Activated T-cell treated with anti-CD3 and anti-CD28 coated beads, Interleukin-2, amount 50 U/mL, for 24 hours (primary cell): ENCODE measurements around the gene ANK3.

ENCODE experiments used
- DNase-seq: peaks from one replicate; pipeline ENCODE4 v3.0.0-alpha.2; 2020
- H3K27ac Mint-ChIP-seq: 2 replicates; pipeline ENCODE4 v1.8.0; 2020; ENCODE audit warnings: mild to moderate bottlenecking, mixed read lengths
- H3K27me3 Mint-ChIP-seq: 2 replicates; pipeline ENCODE4 v1.8.0; 2020; ENCODE audit warnings: mixed read lengths
- H3K36me3 Mint-ChIP-seq: 2 replicates; pipeline ENCODE4 v1.8.0; 2020; ENCODE audit warnings: low read depth, mixed read lengths
- H3K4me1 Mint-ChIP-seq: 2 replicates; pipeline ENCODE4 v1.8.0; 2020; ENCODE audit warnings: low read depth, mixed read lengths
- H3K4me3 Mint-ChIP-seq: 2 replicates; pipeline ENCODE4 v1.8.0; 2020; ENCODE audit warnings: mild to moderate bottlenecking, moderate library complexity, mixed read lengths
- H3K9me3 Mint-ChIP-seq: 2 replicates; pipeline ENCODE4 v1.8.0; 2020; ENCODE audit warnings: mixed read lengths

ANK3 gene

GRCh38 chr10:60420991-60421894 lies 31.6 kb upstream of the ANK3 start:
- no peak for DNase-seq
- peaks cover 23% of the 10 kb centered on the region for H3K4me1 Mint-ChIP-seq
- no peak overlapping the region for H3K27ac Mint-ChIP-seq
- no peaks in the 10 kb centered on the region for H3K36me3 Mint-ChIP-seq
- no peaks in the 10 kb centered on the region for H3K9me3 Mint-ChIP-seq
- H3K27me3 Mint-ChIP-seq = no peaks in the 10 kb centered on the region
- no peak overlapping the region for H3K4me3 Mint-ChIP-seq

GRCh38 chr10:60419249-60419648 lies 29.6 kb upstream of the ANK3 start:
- DNase-seq = no peak
- H3K4me3 Mint-ChIP-seq = no peak overlapping the region
- peaks cover 5% of the 10 kb centered on the region for H3K36me3 Mint-ChIP-seq
- H3K27me3 Mint-ChIP-seq = no peaks in the 10 kb centered on the region
- H3K27ac Mint-ChIP-seq = no peak overlapping the region
- H3K4me1 Mint-ChIP-seq = peaks cover 22% of the 10 kb centered on the region
- H3K9me3 Mint-ChIP-seq = no peaks in the 10 kb centered on the region

GRCh38 chr10:60417901-60418300 lies 28.2 kb upstream of the ANK3 start:
- DNase-seq = no peak
- no peaks in the 10 kb centered on the region for H3K9me3 Mint-ChIP-seq
- H3K4me1 Mint-ChIP-seq = peaks cover 21% of the 10 kb centered on the region
- H3K27ac Mint-ChIP-seq = no peak overlapping the region
- H3K27me3 Mint-ChIP-seq = no peaks in the 10 kb centered on the region
- peaks cover 7% of the 10 kb centered on the region for H3K36me3 Mint-ChIP-seq
- no peak overlapping the region for H3K4me3 Mint-ChIP-seq

- no peaks in the 10 kb centered on the region for H3K27me3 Mint-ChIP-seq
- no peak overlapping the region for H3K4me3 Mint-ChIP-seq
- H3K36me3 Mint-ChIP-seq = peaks cover 7% of the 10 kb centered on the region
- no peaks in the 10 kb centered on the region for H3K9me3 Mint-ChIP-seq
- H3K4me1 Mint-ChIP-seq = peaks cover 21% of the 10 kb centered on the region
- no peak for DNase-seq
- H3K27ac Mint-ChIP-seq = no peak overlapping the region
Observed at GRCh38 chr10:60417024-60417423, 27.3 kb upstream of the ANK3 start.

GRCh38 chr10:60414877-60415585 lies 25.4 kb upstream of the ANK3 start:
- Mint-ChIP-seq H3K4me1 (peaks cover 21% of the 10 kb centered on the region), H3K27me3 (no peaks in the 10 kb centered on the region), H3K27ac (no peak overlapping the region), H3K36me3 (peaks cover 13% of the 10 kb centered on the region), H3K9me3 (no peaks in the 10 kb centered on the region), H3K4me3 (no peak overlapping the region)
- DNase-seq = no peak

DNA sequence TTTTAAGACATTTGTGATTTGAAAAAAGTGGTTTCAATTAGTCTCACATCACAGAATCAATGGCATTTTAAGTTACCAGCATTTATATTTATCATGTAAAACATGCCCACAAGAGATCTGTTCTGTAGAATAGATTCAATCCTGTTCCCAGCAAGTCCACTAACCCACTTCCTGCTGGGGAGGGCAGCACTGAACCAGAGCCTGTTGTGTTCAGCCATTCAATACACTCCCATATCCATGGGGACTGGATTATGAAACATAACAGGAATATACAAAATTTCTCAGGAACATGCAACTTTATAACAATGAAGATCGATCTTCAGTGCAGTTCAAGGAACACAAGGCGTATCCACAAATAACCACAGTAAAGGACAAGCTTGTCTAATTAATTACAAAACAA lies 24.4 kb upstream of the ANK3 start:
- Mint-ChIP-seq H3K36me3 (peaks cover 13% of the 10 kb centered on the region), H3K27ac (no peak overlapping the region)

GRCh38 chr10:60413306-60414012 lies 23.8 kb upstream of the ANK3 start:
- H3K4me1 Mint-ChIP-seq = peaks cover 17% of the 10 kb centered on the region
- no peak for DNase-seq
- no peak overlapping the region for H3K27ac Mint-ChIP-seq
- no peak overlapping the region for H3K4me3 Mint-ChIP-seq
- H3K36me3 Mint-ChIP-seq = peaks cover 13% of the 10 kb centered on the region
- no peaks in the 10 kb centered on the region for H3K9me3 Mint-ChIP-seq
- H3K27me3 Mint-ChIP-seq = no peaks in the 10 kb centered on the region

More for the DNA sequence above, 24.4 kb upstream of the ANK3 start:
- no peak overlapping the region for H3K4me3 Mint-ChIP-seq
- H3K27me3 Mint-ChIP-seq = no peaks in the 10 kb centered on the region
- DNase-seq = no peak
- H3K4me1 Mint-ChIP-seq = peaks cover 17% of the 10 kb centered on the region
- no peaks in the 10 kb centered on the region for H3K9me3 Mint-ChIP-seq

DNA sequence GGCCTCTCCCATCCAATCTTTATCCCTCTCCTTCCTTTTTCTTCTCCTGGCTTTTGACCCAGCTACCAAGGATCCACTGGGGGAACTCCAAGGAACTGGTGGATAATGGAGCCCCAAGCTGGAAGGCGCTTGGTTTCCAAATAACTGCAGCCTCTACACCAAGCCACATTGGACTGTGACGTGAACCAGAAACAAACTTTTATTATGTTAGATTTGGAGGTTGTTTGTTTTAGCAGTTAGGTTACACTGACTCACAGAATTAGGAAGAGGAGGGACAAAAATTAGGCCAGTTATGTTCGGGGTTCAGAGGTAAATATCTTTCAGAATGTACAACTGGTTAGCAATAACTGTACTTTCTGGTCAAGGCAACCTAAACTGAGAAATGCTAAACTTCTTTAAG lies 21.3 kb upstream of the ANK3 start:
- no peak overlapping the region for H3K27ac Mint-ChIP-seq
- H3K27me3 Mint-ChIP-seq = no peaks in the 10 kb centered on the region
- H3K4me3 Mint-ChIP-seq = no peak overlapping the region
- H3K9me3 Mint-ChIP-seq = no peaks in the 10 kb centered on the region
- DNase-seq = no peak
- H3K4me1 Mint-ChIP-seq = peaks cover 9% of the 10 kb centered on the region
- peaks cover 13% of the 10 kb centered on the region for H3K36me3 Mint-ChIP-seq

GRCh38 chr10:60409202-60409601 lies 19.5 kb upstream of the ANK3 start:
- peaks cover 11% of the 10 kb centered on the region for H3K36me3 Mint-ChIP-seq

DNA sequence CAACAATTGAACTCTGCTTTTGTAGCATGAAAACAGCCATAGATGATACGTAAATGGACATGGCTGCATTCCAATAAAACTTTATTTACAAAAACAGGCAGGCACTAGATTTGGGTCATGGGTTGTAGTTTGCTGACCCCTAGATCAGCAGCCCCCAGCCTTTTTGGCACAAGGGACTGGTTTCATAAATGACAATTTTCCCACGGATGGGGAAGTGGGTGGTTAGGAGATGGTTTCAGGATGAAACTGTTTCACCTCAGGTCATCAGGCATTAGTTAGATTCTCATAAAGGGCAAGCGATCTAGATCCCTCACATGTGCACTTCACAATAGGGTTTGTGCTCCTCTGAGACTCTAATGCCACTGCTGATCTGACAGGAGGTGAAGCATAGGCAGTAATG lies 16.5 kb upstream of the ANK3 start:
- peaks cover 5% of the 10 kb centered on the region for H3K4me1 Mint-ChIP-seq
- H3K9me3 Mint-ChIP-seq = no peaks in the 10 kb centered on the region
- H3K27ac Mint-ChIP-seq = no peak overlapping the region
- H3K36me3 Mint-ChIP-seq = peaks cover 10% of the 10 kb centered on the region
- H3K27me3 Mint-ChIP-seq = no peaks in the 10 kb centered on the region
- no peak for DNase-seq
- H3K4me3 Mint-ChIP-seq = no peak overlapping the region

More at GRCh38 chr10:60409202-60409601, 19.5 kb upstream of the ANK3 start:
- Mint-ChIP-seq H3K4me3 (no peak overlapping the region), H3K4me1 (peaks cover 6% of the 10 kb centered on the region), H3K27ac (no peak overlapping the region), H3K27me3 (no peaks in the 10 kb centered on the region), H3K9me3 (no peaks in the 10 kb centered on the region)
- DNase-seq = no peak

DNA sequence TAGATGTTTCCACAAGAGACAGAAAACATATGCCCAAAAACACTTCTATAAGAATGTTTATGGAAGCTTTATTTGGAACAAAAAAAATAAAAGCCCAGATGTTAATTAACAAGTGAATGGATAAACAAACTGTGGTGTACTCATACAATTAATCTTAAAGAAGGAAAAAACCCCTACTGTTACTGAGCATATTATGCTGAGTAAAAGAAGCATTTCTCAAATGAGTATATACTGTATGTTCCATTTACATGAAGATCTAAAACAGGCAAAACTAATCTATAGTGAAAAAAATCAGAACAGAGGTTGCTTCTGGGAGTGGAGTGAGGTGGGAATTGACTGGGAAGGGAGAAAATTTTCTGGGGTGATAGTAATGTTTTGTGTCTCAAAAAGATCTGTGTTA lies 15.5 kb upstream of the ANK3 start:
- Mint-ChIP-seq H3K27ac (no peak overlapping the region), H3K27me3 (no peaks in the 10 kb centered on the region), H3K36me3 (peaks cover 4% of the 10 kb centered on the region), H3K9me3 (no peaks in the 10 kb centered on the region), H3K4me3 (no peak overlapping the region), H3K4me1 (peaks cover 9% of the 10 kb centered on the region)
- DNase-seq = no peak

DNA sequence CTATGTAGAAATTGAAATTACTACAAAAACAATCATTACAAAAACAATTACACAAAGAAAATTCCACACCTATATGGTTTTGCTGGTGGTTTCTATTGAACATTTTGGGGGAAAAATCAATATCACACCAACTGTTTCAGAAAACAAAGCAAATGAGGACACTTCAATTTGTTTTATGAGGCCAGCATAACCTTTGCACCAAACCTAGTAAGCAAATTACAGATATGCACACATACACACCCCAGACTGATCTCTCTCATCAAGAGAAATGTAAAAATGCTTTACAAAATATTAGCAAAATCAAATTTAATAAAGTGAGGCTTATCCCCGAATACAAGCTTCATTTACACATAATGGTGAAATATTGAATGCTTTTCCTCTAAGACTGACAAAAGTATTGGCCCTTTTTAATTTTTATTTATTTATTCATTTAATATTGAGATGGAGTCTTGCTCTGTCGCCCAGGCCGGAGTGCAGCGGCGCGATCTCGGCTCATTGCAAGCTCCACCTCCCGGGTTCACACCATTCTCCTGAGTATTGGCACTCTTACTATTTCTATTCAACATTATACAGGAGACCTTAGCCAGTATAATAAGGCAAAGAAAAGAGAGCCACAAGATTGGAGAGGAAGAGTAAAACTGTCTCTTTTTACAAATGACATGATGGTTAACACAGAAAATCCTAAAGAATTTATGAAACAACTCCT lies 13.6 kb upstream of the ANK3 start:
- no peak overlapping the region for H3K27ac Mint-ChIP-seq
- H3K4me3 Mint-ChIP-seq = no peak overlapping the region
- no peak for DNase-seq
- H3K4me1 Mint-ChIP-seq = peaks cover 10% of the 10 kb centered on the region
- peaks cover 4% of the 10 kb centered on the region for H3K36me3 Mint-ChIP-seq
- H3K9me3 Mint-ChIP-seq = no peaks in the 10 kb centered on the region
- H3K27me3 Mint-ChIP-seq = no peaks in the 10 kb centered on the region

DNA sequence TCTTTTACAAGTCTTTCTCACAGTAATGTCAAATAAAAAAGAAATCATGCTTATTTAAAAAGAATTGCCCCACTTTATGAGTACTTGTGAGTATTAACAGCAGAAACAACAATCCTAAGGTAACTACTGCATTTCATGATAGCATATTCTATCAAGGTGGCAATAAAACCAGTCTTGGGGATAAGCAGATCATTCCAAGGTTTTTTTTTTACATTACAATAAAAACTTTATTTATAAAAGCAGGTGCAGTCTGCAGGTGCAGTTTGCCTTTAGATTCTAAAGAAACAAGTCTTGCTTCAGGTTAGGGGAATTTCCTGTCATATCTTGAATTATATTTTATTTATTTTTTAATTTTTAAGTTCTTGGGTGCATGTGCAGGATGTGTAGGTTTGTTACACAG lies 10.7 kb upstream of the ANK3 start:
- Mint-ChIP-seq H3K27ac (no peak overlapping the region), H3K4me1 (peaks cover 28% of the 10 kb centered on the region), H3K36me3 (peaks cover 4% of the 10 kb centered on the region), H3K4me3 (no peak overlapping the region), H3K9me3 (no peaks in the 10 kb centered on the region), H3K27me3 (no peaks in the 10 kb centered on the region)
- no peak for DNase-seq

GRCh38 chr10:60399328-60399727 lies 9.7 kb upstream of the ANK3 start:
- Mint-ChIP-seq H3K27me3 (no peaks in the 10 kb centered on the region), H3K9me3 (no peaks in the 10 kb centered on the region), H3K36me3 (no peaks in the 10 kb centered on the region), H3K4me1 (peaks cover 33% of the 10 kb centered on the region), H3K27ac (no peak overlapping the region), H3K4me3 (no peak overlapping the region)
- DNase-seq = no peak
